Measurements from ENCODE around the gene ZDHHC7. TPM values are rescaled to one million over a fixed set of nuclear protein-coding genes. Genes with fewer than 3 reads are reported as not detected.
A peak's percentile ranks its signal among the peaks of the same experiment; 100 is the strongest.
"Not testable (repeated sequence)": the region's sequence is repeated elsewhere in the genome, so short reads cannot be mapped to it uniquely, and the experiment has no call there.

Gene ZDHHC7
- total RNA-seq, 1 experiment from 2014 or later = 34.4 TPM

GRCh38 chr16:85045077-85045476, 33.7 kb upstream of the ZDHHC7 start:
- no peak for DNase-seq (ENCODE audit: low read depth)

DNA sequence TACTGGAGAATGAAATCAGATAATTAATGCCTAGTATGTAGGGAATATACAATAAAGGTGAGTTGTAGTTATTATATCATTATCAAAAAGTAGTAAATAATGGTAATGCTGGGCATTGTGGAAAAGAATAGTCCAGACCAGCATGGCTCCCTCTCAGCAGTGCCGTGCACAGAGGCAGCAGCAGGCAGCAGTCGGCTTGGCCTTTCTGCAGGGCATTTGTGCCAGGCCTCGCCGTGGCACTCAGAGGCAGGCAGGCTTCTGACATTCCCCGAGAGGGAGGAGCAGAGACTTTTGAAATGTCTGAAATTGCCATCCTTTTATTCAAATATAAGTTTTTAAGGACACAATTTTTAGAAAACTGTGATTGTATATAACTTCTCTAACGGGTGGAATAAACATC, 31.3 kb upstream of the ZDHHC7 start:
- DNase-seq (ENCODE audit: low read depth) = no peak

DNA sequence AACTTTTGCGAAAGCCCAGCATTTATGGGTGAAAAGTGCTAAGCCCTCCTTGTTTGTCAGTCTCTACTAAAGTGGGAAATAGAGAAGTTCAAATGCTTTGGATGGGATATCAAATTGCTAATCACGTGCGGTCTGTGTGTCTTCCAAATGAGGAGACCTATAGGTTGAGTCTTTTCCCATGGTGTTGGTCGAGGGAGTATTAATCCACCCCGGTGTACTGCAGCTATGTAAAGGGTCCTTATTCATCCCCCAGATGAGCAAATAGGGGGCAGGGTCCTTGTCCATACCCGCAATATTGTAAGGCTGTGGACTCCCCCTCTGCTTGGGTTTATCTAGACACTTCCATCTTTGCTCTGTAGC, 30.8 kb upstream of the ZDHHC7 start:
- DNase-seq (ENCODE audit: low read depth) = no peak

DNA sequence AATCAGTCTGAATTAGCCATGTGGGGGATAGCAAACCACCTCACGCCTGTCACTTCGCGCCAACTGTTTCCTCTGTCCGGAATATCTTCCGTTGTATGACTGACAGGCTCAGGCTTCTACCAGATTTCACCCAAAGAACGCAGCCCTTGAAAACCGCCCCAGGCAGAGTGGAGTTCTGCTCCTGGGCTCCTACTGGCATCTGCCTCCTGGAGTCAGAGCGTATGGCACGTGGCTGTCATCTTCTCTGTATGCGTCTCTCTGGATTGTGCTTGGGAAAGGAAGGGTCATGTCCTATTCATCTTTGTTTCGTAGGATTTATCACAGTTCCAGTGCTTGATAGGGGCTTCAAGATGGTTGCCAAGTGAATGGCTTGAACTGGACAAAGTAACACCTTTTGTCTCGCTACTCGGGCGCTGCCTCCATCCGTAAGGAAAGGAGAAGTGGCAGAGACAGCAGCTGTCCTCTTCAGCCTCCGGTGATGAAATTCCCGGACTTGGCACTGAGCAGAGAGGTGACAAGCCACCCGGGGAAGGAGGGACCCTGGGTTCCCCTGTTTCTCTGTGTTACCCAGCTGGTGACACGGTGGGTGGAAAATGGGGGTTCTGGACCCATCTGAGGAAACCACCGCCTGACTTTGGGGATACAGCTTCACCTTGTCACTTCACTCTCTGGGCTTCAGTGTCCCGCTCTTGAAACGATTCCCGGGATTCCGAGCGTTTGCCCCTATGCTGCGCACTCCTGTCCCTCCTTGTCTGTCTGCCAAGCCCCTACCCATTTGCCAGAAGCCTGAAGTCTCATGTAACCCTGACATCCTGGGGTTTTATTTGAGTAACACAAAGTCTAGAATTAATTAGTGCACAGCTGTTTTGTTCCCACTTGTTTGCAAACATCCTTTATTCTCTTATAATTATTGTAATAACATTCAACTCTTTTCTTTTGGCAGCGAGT, 30.2 kb upstream of the ZDHHC7 start:
- no peak for DNase-seq (ENCODE audit: low read depth)

DNA sequence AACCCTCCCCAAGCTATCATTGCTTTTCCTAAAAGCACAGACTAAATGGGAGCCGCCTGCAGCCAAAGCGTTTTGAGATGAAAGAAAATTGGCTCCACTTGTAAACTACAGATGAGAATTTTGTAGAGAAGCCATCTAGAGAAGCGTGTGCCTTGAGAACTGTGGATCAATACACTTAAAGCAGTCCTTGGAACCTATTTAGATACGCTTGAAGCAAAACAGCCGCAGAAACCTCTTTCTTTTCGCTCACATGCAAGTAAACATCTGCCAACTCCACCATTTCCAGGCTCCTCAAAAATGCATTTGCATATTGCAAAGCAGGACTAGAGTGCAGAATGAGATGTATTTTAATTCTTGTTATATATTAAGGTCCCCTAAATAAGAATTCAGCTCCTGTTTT, 29.4 kb upstream of the ZDHHC7 start:
- DNase-seq (ENCODE audit: low read depth) = no peak

- DNase-seq (ENCODE audit: low read depth) = no peak
These were observed 26.4 kb upstream of the ZDHHC7 start for GRCh38 chr16:85037721-85038120.

DNA sequence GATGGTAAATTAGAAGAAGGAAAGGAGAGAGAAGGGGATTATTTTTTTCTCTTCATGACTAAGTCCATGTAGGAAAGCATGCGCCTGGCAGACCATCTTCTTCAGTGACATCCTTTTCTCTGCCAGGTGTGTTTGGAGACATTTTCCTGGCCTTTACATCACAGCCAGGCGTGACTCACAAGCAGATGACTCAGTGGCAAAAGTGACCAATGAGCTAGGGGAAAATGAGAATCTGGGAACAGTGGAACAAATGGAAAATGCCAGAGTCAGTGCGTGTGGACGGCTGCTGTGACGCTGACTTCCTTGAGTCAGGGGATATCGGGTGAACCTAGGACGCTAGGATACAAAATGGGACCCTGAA, 25.7 kb upstream of the ZDHHC7 start:
- DNase-seq (ENCODE audit: low read depth) = peak; percentile 81

GRCh38 chr16:85036236-85037049, 25.1 kb upstream of the ZDHHC7 start:
- no peak for DNase-seq (ENCODE audit: low read depth)

DNA sequence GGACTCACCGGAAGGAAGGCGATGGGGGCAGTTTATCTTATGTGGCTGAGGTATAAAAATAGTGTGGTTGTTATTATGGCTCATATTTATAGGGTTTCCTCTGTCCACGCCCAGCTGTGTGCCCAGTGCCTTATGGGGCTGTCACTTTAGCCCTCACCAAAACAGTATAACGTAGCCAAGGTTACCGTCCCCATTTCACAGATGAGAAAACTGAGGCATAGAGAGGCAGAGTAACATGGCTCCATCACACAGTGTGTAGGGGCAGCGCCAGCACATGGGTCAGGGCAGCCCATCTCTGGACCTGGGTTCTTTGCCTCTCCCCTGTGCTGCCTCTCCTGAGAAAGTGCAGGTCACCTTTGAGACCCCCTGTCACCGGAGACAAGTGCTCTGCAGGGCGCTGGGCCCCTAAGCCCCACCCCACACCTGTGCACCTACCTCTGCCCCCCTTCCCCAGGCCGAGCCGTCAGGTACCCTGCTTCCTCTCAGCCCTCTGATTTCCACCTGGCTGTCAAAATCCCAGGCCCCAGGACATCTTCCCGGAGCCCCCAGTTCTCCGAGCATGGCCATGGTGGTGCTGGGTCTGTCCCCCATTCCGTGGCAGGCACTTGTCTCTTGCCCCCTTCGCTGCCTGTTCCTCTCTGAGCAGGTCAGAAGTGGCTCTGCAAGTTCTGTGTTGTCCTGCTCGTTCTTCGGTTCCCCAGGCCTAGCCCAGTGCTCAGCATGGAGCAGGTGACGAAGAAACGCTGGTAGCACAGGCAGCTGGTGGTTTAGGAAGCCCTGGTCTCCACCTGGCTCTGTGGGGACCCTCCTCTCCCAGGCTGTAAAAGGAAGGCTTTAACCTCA, 23.5 kb upstream of the ZDHHC7 start:
- DNase-seq (ENCODE audit: low read depth) = no peak

DNA sequence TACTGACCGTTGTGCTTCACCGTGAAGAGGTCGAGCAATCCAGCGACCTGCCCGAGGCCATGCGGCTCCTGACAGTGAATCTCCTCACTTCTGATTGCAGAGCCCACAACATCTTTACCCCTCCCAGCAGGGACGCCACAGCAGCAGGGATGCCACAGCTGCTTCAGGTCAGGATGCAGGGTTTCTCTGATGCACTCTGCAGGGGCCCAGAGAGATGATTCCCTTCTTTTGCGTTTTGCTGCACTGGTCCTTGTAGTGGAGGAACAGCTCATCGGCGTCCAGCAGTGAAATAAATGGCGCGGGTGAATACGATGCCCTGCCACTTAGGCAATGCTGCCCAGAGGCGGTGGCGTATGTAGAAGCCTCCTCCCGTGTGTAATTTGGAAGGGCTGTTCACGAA, 21.8 kb upstream of the ZDHHC7 start:
- DNase-seq (ENCODE audit: low read depth) = no peak

- DNase-seq (ENCODE audit: low read depth) = not testable (repeated sequence)
These were observed 20.9 kb upstream of the ZDHHC7 start for GRCh38 chr16:85032187-85032586.

- DNase-seq (ENCODE audit: low read depth) = no peak
These were observed 20.1 kb upstream of the ZDHHC7 start for GRCh38 chr16:85031451-85031850.

DNA sequence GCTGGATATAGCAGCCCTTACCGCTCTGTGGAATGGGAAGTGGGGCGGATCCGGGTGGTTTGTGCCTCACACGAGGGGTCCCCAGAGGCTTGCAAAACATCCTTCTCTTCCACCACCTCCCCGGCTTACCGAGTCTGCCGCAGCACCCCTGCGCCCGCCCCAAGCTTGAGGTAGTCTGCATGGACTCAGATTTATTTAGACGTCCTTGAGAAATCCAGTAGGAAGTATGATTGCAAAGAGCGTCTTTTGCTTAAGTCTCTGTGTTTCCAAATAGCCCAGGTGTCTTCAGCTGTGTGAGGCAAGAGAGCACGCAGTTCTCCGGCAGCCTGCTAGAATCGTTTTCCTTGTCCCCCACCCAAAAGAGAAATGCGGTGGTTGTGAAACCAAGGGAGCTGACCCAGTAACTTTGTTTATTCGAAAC, 18.7 kb upstream of the ZDHHC7 start:
- DNase-seq (ENCODE audit: low read depth) = no peak

DNA sequence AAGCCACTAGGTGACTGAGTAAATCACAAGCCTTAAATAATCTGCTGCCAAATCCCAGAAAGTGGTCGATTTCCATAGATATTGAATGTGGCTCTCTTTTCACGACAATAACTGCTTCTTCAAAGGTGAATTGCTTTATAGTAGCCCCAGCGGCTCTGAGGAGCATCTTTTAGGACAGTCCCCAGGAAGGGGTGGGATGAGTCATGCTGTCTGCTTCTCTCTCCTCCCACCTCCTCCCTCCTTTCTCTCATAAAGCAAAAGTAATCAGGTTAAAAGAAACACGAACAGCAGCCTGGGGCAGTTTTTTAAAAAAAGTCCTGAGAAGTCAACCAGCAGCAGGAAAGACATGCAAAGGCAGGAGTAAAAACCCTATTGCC, 18.1 kb upstream of the ZDHHC7 start:
- peak; percentile 56 for DNase-seq (ENCODE audit: low read depth)

DNA sequence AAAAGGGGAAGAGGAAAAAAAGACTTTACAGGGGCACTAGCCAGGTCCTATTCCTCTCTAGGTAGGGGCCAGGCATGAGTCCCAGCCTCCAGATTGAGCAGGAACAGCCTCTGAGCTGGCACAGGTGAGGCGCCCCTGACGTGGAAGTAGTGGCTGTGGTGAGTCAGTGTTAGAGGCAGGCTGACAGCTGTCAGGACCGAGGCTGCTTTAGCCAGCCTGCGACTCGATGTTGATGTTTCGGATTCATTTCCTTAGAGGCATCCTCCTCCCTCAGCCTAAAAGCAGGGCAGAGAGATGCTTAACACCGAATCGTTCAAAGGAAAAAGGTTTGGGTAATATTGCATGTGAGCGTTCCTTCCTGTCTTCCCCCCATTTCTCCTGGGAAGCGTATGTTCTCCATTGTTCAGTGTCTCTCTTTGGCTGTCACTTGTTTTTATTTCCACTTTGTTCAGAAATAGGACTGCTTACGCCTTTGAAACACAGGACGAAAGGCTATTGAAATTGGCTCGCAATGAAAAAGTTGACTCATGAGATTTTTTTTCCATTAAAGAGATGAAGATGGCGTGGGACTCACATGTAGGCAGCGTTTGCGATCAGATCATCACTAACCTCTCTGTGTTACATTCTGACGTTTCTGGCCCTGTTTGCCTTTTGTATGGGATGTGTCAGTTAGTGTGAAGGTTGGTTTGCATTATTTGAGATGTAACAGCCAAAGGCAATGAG, 17.5 kb upstream of the ZDHHC7 start:
- peak; percentile 63 for DNase-seq (ENCODE audit: low read depth)

DNA sequence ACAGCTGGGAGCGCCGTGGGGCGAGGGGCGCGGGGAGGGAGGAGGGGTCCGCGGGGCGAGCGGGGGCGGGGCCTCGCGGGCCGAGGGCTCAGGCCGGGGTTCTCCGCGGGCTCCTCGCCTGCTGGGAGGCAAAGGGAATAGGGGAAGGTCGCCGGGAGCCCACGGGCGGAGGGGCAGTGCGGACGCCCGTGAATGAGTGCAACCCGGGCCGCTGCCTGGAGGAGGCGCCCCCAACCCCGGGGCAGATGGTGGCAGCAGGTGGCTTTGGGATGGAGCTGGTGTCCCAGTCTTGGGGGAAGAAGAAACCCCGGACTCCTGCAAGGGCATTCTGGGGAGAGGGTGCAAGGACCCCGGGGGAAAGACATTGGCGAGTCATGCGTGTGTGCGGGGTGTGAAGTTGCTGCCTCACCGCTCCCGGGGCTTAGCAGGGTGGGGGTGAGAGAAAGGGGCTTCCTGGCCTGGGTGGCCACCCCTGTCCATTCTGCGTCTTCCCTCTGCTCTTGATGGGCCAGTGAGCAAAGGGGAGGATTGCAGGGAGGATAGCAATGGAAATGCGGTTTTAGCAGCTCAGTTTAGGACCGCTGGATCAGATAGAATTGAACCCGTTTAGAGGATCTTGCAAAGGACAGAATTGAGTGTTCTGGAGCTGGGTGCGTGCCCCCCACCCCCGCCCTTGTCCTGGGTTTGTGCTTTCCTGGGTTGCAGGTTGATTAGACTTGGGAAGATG, 16.8 kb upstream of the ZDHHC7 start:
- DNase-seq (ENCODE audit: low read depth) = no peak

DNA sequence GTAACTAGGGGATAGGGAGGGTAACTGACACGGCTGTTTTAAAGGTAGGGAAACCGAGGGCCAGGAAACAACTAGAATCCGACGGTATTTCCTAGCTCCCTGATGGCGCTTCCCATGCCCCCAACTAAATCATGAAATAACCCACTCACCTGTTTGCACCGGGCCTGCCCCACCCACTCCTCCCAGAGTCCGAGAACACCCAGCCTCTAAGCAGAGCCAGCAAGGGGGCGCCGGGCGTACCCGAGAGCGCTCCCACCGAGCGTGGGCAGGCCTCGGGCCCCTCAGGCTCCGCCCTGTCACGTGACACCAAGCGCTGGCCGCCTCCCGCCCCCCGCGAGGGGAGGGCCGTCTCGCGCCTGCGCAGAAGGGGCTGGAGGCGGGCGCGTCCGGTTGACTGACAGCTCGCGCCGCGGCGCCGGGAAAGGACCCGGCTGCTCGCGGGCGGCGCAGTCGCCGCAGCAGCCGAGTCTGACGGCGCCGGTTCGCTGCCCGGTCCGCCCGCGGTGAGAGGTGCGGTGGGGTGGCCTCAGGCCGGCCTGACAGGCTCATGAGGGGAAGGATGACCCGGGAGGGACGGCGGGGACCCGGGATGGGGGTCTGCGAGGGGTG, 16.1 kb upstream of the ZDHHC7 start, which contains the start of gene KIAA0513:
KIAA0513 (plus strand) TSS at position 447 of the 609 bp plus-strand sequence. CDS start 39,277 bp downstream, outside the sequence.
- peak; percentile 94 for DNase-seq (ENCODE audit: low read depth)

- DNase-seq (ENCODE audit: low read depth) = no peak
These were observed 15.4 kb upstream of the ZDHHC7 start for GRCh38 chr16:85026703-85027102.

DNA sequence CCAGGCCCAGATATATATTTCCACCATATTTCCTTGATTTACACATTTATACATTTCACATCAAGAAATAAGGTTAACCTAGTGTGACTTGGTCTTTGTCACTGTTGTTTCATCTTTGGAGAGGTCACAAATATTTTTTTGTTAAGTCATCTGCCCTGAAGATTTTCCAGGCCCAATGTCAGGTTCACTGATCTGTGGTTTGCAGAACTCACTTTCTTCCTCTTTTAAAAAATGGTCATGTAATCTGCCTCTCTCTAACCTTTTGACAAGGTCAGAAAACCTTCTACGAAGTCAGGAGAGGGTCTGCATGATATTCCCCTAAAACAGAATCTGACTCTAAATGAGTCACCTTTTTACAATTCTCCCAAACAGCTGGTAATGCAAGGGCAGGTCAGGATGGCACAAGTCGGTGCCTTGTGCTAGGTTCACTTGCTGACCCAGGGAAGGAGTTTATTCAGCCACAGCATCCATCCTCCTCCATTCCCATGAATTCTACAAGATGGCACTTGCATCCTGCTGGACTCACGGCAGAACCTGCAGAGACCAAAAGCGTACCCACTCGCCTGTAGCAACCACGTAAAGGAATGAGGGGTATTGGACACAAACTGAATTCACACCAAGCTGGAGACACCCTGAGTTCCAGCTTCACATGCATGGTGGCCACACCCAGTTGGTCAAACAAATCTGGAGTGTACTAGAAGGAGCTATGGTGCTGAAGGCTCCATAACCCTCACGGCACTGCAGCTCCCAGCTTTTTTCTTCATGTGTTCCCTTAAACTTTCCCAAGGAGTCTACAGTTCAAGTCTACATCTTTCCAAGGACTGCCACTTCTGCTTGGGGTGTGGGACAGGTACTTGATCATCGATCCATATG, 14.7 kb upstream of the ZDHHC7 start:
- DNase-seq (ENCODE audit: low read depth) = no peak
